ENCODE measurements around the gene DAO.

- TF ChIP-seq MYC (IDR thresholded peaks at IDR 0.05; ENCODE audit: low read depth, low read length): no peak
- TF ChIP-seq CTCF (IDR thresholded peaks at IDR 0.05; ENCODE audit: low read depth, low read length): no peak
These were observed 35.8 kb downstream of the DAO start for GRCh38 chr12:108915632-108916133.
